Nephron (organoid): Measurements from ENCODE around the gene DBT.
"Not testable (repeated sequence)": the region's sequence is repeated elsewhere in the genome, so short reads cannot be mapped to it uniquely, and the experiment has no call there.

Experiments
- H3K27ac Mint-ChIP-seq, 3 experiments: 2 replicates each; pipeline ENCODE4 v1.8.0; 2020; ENCODE audit warnings: mixed read lengths in 3 of 3, mild to moderate bottlenecking in 2 of 3, moderate library complexity in 1 of 3
- H3K27me3 Mint-ChIP-seq: 2 replicates; pipeline ENCODE4 v1.8.0; 2021; ENCODE audit warnings: low read depth, mild to moderate bottlenecking, moderate library complexity, mixed read lengths
- H3K36me3 Mint-ChIP-seq: 2 replicates; pipeline ENCODE4 v1.8.0; 2020; ENCODE audit warnings: low read depth, mixed read lengths
- H3K4me1 Mint-ChIP-seq: 2 replicates; pipeline ENCODE4 v1.8.0; 2020; ENCODE audit warnings: mixed read lengths
- H3K4me3 Mint-ChIP-seq, 3 experiments: 2 replicates each; pipeline ENCODE4 v1.8.0; 2020; ENCODE audit warnings: mild to moderate bottlenecking in 3 of 3, mixed read lengths in 3 of 3, moderate library complexity in 2 of 3
- H3K9me3 Mint-ChIP-seq: 2 replicates; pipeline ENCODE4 v1.8.0; 2020; ENCODE audit warnings: mixed read lengths
- TF ChIP-seq, protein P1 (sequence below), 3 experiments: fragments of 200-600 bp; sonication (generic); IDR thresholded peaks; one replicate each; pipeline ENCODE4 v1.5.0; 2021; ENCODE audit warnings: antibody characterized with exemption in 3 of 3; ENCODE audit not compliant: unreplicated experiment in 3 of 3

DBT gene

DNA sequence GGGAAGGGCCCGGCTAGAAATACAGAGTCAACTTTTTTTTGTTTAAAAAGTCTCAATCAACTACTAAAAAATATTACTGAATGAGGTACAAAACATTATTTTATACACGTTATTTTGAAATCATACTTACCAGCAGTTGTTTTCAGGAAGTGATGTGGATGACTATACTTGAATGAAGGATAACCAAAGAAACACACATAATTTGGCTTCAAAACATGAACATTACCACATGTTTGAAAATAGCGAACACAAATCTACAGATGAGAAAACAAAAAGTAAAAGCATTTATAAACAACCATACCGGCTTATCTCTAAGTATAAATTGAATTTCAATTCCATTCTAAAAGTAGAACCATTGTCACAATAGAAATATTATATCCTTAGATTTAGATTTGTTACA, 9.0 kb downstream of the DBT start:
- TF ChIP-seq, protein P1, sequence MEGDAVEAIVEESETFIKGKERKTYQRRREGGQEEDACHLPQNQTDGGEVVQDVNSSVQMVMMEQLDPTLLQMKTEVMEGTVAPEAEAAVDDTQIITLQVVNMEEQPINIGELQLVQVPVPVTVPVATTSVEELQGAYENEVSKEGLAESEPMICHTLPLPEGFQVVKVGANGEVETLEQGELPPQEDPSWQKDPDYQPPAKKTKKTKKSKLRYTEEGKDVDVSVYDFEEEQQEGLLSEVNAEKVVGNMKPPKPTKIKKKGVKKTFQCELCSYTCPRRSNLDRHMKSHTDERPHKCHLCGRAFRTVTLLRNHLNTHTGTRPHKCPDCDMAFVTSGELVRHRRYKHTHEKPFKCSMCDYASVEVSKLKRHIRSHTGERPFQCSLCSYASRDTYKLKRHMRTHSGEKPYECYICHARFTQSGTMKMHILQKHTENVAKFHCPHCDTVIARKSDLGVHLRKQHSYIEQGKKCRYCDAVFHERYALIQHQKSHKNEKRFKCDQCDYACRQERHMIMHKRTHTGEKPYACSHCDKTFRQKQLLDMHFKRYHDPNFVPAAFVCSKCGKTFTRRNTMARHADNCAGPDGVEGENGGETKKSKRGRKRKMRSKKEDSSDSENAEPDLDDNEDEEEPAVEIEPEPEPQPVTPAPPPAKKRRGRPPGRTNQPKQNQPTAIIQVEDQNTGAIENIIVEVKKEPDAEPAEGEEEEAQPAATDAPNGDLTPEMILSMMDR (IDR thresholded peaks at IDR 0.05; ENCODE audit: unreplicated experiment in 3 of 3) = no peak
- no peaks in the 10 kb centered on the region for H3K9me3 Mint-ChIP-seq
- H3K4me1 Mint-ChIP-seq = no peaks in the 10 kb centered on the region
- no peaks in the 10 kb centered on the region for H3K27me3 Mint-ChIP-seq
- peaks cover 30% of the 10 kb centered on the region for H3K36me3 Mint-ChIP-seq
- H3K4me3 Mint-ChIP-seq = no peak overlapping the region
- H3K27ac Mint-ChIP-seq = no peak overlapping the region

GRCh38 chr1:100239961-100240360, 9.7 kb downstream of the DBT start:
- Mint-ChIP-seq H3K27ac (no peak overlapping the region), H3K4me3 (no peak overlapping the region), H3K36me3 (peaks cover 30% of the 10 kb centered on the region), H3K4me1 (no peaks in the 10 kb centered on the region), H3K9me3 (no peaks in the 10 kb centered on the region), H3K27me3 (no peaks in the 10 kb centered on the region)
- TF ChIP-seq, protein P1 (IDR thresholded peaks at IDR 0.05; ENCODE audit: unreplicated experiment in 3 of 3) = no peak

DNA sequence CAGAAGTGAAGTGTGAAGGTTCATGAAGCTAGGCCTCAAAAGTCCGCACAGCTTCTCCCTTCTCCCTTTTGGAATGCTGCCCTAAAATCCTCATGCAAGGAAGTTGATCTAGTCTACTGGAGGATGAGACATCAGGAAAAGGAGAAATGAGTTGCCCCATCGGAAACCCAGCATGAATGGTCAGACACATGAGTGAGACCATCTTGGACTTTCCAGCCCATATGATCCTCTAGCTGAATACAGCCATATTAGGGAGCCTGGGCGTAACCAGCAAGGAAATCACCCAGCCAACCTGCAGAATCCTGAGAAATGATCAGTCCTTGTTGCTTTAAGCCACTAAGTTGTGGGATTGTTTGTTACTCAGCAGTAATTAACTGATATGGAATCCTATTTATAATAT, 12.5 kb downstream of the DBT start:
- no peaks in the 10 kb centered on the region for H3K27me3 Mint-ChIP-seq
- no peaks in the 10 kb centered on the region for H3K4me1 Mint-ChIP-seq
- H3K27ac Mint-ChIP-seq = no peak overlapping the region
- no peak overlapping the region for H3K4me3 Mint-ChIP-seq
- H3K9me3 Mint-ChIP-seq = no peaks in the 10 kb centered on the region
- TF ChIP-seq, protein P1 (IDR thresholded peaks at IDR 0.05; ENCODE audit: unreplicated experiment in 3 of 3) = no peak
- H3K36me3 Mint-ChIP-seq = peaks cover 50% of the 10 kb centered on the region

- Mint-ChIP-seq H3K27ac (no peak overlapping the region), H3K9me3 (no peaks in the 10 kb centered on the region), H3K36me3 (peaks cover 62% of the 10 kb centered on the region), H3K4me3 (no peak overlapping the region), H3K4me1 (no peaks in the 10 kb centered on the region), H3K27me3 (no peaks in the 10 kb centered on the region)
- TF ChIP-seq, protein P1 (IDR thresholded peaks at IDR 0.05; ENCODE audit: unreplicated experiment in 3 of 3) = no peak
These were observed 15.2 kb downstream of the DBT start for GRCh38 chr1:100234432-100234831.

DNA sequence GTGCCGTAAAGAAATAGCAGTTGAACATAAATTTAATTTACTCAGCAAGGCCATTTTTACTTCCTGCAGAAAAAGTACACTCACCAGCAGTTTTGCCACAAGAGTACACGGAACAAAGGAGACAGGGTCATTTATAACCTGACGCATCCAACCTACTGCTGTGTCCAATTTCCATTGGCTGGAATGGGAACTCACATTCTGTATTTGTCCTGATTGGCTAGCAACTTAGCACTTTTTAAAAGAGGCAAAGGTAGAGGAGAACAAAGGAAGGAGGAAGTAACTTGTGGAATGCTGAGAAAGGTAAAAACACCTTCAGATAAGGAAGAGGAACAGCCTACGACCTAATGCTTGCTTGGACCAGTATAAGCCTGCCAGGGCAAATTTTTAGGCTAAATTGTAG, 16.1 kb downstream of the DBT start:
- not testable (repeated sequence) for H3K4me1 Mint-ChIP-seq, H3K9me3 Mint-ChIP-seq, H3K27me3 Mint-ChIP-seq, H3K27ac Mint-ChIP-seq, H3K4me3 Mint-ChIP-seq
- H3K36me3 Mint-ChIP-seq = peaks cover 56% of the 10 kb centered on the region

DNA sequence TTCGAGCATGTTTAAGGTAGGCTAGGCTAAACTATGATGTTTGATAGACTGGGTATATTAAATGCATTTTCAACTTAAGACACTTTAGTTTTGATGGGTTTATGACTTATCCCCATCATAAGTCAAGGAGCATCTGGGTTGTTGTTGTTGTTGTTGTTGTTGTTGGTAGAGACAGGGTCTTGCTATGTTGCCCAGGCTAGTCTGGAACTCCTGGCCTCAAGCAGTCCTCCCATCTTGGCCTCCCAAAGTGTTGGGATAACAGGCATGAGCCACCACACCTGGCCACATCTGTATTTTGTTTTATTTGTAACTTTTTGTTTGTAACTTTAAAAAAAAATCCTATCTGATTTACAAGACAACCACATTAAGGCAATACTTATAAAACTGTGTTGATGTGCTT, 17.5 kb downstream of the DBT start:
- no peaks in the 10 kb centered on the region for H3K9me3 Mint-ChIP-seq
- no peaks in the 10 kb centered on the region for H3K27me3 Mint-ChIP-seq
- no peak overlapping the region for H3K27ac Mint-ChIP-seq
- no peaks in the 10 kb centered on the region for H3K4me1 Mint-ChIP-seq
- TF ChIP-seq, protein P1 (IDR thresholded peaks at IDR 0.05; ENCODE audit: unreplicated experiment in 3 of 3) = no peak
- H3K36me3 Mint-ChIP-seq = peaks cover 54% of the 10 kb centered on the region
- H3K4me3 Mint-ChIP-seq = no peak overlapping the region
